ENCODE results near the gene NUDT1.

DNA sequence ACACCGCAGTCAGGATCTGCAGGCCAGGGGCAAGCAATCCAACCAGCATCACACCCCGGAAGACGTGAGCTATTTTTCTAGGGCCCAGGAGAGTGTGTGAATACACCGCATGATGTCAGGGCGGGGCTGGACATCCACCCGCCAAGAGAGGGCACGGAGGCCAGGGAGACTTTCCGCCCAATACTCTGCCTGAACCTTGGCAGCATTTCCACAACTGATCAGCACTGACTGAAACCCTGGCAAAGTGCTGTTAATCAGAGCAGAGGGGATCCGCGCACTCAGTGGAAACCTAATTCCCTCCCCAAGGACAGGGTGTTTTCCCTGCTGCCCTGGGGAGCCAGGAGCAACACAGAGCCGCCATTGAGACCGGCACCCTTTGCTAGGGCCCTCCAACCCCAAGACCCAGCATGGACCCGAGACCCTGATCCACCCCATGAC is 17.5 kb upstream of the NUDT1 start:
- no peak for TF ChIP-seq EP300 (IDR thresholded peaks at IDR 0.05)
- TF ChIP-seq, protein P1, sequence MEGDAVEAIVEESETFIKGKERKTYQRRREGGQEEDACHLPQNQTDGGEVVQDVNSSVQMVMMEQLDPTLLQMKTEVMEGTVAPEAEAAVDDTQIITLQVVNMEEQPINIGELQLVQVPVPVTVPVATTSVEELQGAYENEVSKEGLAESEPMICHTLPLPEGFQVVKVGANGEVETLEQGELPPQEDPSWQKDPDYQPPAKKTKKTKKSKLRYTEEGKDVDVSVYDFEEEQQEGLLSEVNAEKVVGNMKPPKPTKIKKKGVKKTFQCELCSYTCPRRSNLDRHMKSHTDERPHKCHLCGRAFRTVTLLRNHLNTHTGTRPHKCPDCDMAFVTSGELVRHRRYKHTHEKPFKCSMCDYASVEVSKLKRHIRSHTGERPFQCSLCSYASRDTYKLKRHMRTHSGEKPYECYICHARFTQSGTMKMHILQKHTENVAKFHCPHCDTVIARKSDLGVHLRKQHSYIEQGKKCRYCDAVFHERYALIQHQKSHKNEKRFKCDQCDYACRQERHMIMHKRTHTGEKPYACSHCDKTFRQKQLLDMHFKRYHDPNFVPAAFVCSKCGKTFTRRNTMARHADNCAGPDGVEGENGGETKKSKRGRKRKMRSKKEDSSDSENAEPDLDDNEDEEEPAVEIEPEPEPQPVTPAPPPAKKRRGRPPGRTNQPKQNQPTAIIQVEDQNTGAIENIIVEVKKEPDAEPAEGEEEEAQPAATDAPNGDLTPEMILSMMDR (IDR thresholded peaks at IDR 0.05), result no peak

All from upper lobe of left lung (tissue), 4 donors.